B cell (primary cell): ENCODE data around the gene GFRAL. TPM values are rescaled to one million over a fixed set of nuclear protein-coding genes. Genes with fewer than 3 reads are reported as not detected.

Source experiments
- ATAC-seq: fragments of 200-7000 bp; cut with Tn5 transposase; one replicate; pipeline ENCODE4 v1.10.0; 2021; ENCODE audit warnings: low read depth, mild to moderate bottlenecking, moderate number of reproducible peaks, moderate library complexity
- CTCF ChIA-PET: fragments of 350-600 bp; sonication (Branson Sonifier 250); formaldehyde crosslinking; loops from one replicate; lab custom pipeline; 2021; ENCODE audit warnings: antibody characterized with exemption, inconsistent platforms; lab: Charles Lee
- POLR2A ChIA-PET: fragments of 350-600 bp; sonication (Branson Sonifier 250); formaldehyde crosslinking; loops from one replicate; lab custom pipeline; 2021; ENCODE audit warnings: antibody characterized with exemption; lab: Charles Lee
- DNase-seq: peaks from one replicate; pipeline ENCODE4 v3.0.0; 2013
- H2AFZ ChIP-seq: 2 replicates; pipeline ENCODE4 v1.6.1; 2012; ENCODE audit warnings: mild to moderate bottlenecking, low read depth, low read length; ENCODE audit not compliant: insufficient read depth, poor library complexity, severe bottlenecking
- H3K27ac ChIP-seq, 2 donors: 1 replicate in 1 of 2; 2 replicates in 1 of 2; pipeline ENCODE4 v1.5.1; 2012 to 2013; ENCODE audit warnings: low read length in 2 of 2, mild to moderate bottlenecking in 2 of 2, moderate library complexity in 1 of 2
- H3K27me3 ChIP-seq, 4 experiments: fragments of 200-600 bp in 1 of 4; sonication (generic) in 1 of 4; replicated peaks in 1 of 4; 1 replicate in 2 of 4; 2 replicates in 2 of 4; pipeline versions ENCODE4 v1.6.1 to v1.7.0; 2013 to 2016; ENCODE audit warnings: low read length in 3 of 4, mild to moderate bottlenecking in 2 of 4, mixed read lengths in 1 of 4, moderate library complexity in 1 of 4; ENCODE audit not compliant: insufficient read depth in 4 of 4, control insufficient read depth in 3 of 4; ENCODE audit errors: control extremely low read depth in 1 of 4
- H3K36me3 ChIP-seq, 2 experiments: replicated peaks in 1 of 2; 1 replicate in 1 of 2; 2 replicates in 1 of 2; pipeline versions ENCODE4 v1.6.1 to v1.7.1; 2013; ENCODE audit warnings: low read length in 1 of 2; ENCODE audit not compliant: insufficient read depth in 2 of 2, control insufficient read depth in 1 of 2; ENCODE audit errors: control extremely low read depth in 1 of 2, extremely low read depth in 1 of 2
- H3K4me1 ChIP-seq, 2 donors: fragments of 200-600 bp in 1 of 2; sonication (generic) in 1 of 2; 1 replicate in 1 of 2; 2 replicates in 1 of 2; pipeline versions ENCODE4 v1.5.1 to v1.6.1; 2013 to 2017; ENCODE audit warnings: low read length in 2 of 2; ENCODE audit not compliant: control insufficient read depth in 2 of 2, insufficient read depth in 2 of 2
- H3K4me2 ChIP-seq: replicated peaks from 2 replicates; pipeline ENCODE3; 2012; ENCODE audit warnings: mild to moderate bottlenecking, low read depth, low read length; ENCODE audit not compliant: poor library complexity, severe bottlenecking
- H3K4me3 ChIP-seq, 5 experiments: fragments of 200-600 bp in 1 of 5; sonication (generic) in 1 of 5; 1 replicate in 3 of 5; 2 replicates in 2 of 5; pipeline versions ENCODE4 v1.5.1 to v1.7.0; 2011 to 2016; ENCODE audit warnings: low read length in 4 of 5, mild to moderate bottlenecking in 4 of 5, low read depth in 2 of 5, control low read depth in 1 of 5, moderate library complexity in 1 of 5; ENCODE audit not compliant: insufficient read depth in 1 of 5; ENCODE audit errors: control extremely low read depth in 1 of 5, extremely low read depth in 1 of 5
- H3K79me2 ChIP-seq: fragments of 200-600 bp; sonication (generic); one replicate; pipeline ENCODE4 v1.6.0; 2016; ENCODE audit warnings: low read length; ENCODE audit not compliant: control insufficient read depth, insufficient read depth
- H3K9ac ChIP-seq: fragments of 200-600 bp; sonication (generic); 2 replicates; pipeline ENCODE4 v1.6.1; 2017; ENCODE audit warnings: mild to moderate bottlenecking, low read length, moderate library complexity
- H3K9me3 ChIP-seq, 3 donors: one replicate each; pipeline versions ENCODE4 v1.6.1 to v1.7.1; 2013; ENCODE audit warnings: low read length in 2 of 3; ENCODE audit not compliant: control insufficient read depth in 2 of 3, insufficient read depth in 1 of 3; ENCODE audit errors: control extremely low read depth in 1 of 3
- H4K20me1 ChIP-seq: 2 replicates; pipeline ENCODE4 v1.6.0; 2012; ENCODE audit warnings: mild to moderate bottlenecking, low read length; ENCODE audit not compliant: insufficient read depth, control insufficient read depth, poor library complexity, severe bottlenecking
- H3K27ac Mint-ChIP-seq: one replicate; pipeline ENCODE4 v1.8.0; 2021; ENCODE audit warnings: mixed read lengths
- H3K27me3 Mint-ChIP-seq: one replicate; pipeline ENCODE4 v1.8.0; 2021; ENCODE audit warnings: mixed read lengths
- H3K4me1 Mint-ChIP-seq: one replicate; pipeline ENCODE4 v1.8.0; 2021; ENCODE audit warnings: mixed read lengths
- H3K4me3 Mint-ChIP-seq: one replicate; pipeline ENCODE4 v1.8.0; 2021; ENCODE audit warnings: mixed read lengths
- H3K9me3 Mint-ChIP-seq: one replicate; pipeline ENCODE4 v1.8.0; 2022; ENCODE audit warnings: mixed read lengths; ENCODE audit not compliant: insufficient read depth
- EZH2 ChIP-seq: IDR thresholded peaks from 2 replicates; pipeline ENCODE4 v1.6.1; 2012; ENCODE audit warnings: borderline replicate concordance, low read depth, mild to moderate bottlenecking, moderate library complexity, low read length; ENCODE audit not compliant: insufficient read depth, poor library complexity, severe bottlenecking
- WGBS: methylation state at CpG from one replicate; pipeline ENCODE4 v1.1.5; 2013; ENCODE audit warnings: missing lambda C conversion rate; ENCODE audit not compliant: insufficient coverage; 5-methylcytosine and 5-hydroxymethylcytosine counted together
- intact Hi-C: fragments of 100-400 bp; cut with micrococcal nuclease; formaldehyde crosslinking; loops from one replicate; pipeline ENCODE4 v1.10.0; 2022
- polyA plus RNA-seq: library from polyadenylated mRNA; depleted of rRNA; stranded (reverse); fragments of >200 nt; gene quantifications from 2 replicates; pipeline ENCODE4 v1.2.3, GENCODE V29; 2012
- total RNA-seq, 2 donors: library from RNA; stranded (reverse); fragments of 120-200 nt in 1 of 2; gene quantifications; 1 replicate in 1 of 2; 2 replicates in 1 of 2; pipeline versions ENCODE4 v1.2.3 to v1.2.4, GENCODE V29; 2013 to 2022
- TF ChIP-seq, protein P1 (sequence below): fragments of 200-600 bp; IDR thresholded peaks from one replicate; pipeline ENCODE4 v1.8.0; 2022; ENCODE audit warnings: antibody characterized with exemption, mild to moderate bottlenecking

The GFRAL gene
- total and polyA plus RNA-seq, 2 donors (not counting 1 experiment from before 2014, with no cell fraction given): not detected

DNA sequence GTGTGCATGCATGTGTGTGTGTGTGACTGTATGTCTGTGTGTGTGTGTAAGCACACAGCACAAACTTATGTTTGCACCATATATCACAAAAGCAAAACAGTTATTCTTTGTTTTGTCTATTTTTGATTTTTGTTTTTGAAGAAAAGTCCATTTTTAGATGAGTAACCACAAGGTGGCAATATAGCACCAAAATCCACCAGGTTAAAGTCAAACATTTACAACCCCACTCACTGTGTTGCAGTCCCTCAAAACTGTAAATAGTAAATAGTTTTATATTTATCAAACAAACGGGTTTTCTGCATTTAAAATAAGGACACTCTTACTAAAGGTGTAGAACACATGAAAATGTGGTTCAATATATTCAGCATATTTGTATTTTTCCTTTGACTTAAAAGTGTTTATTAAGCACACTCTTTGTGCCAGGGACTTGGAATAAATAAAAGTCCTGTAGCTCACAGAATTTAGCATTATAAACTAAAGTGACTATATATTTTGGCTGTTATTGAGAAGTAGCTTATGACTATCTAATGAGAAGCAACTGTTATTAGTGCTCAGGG, 118.5 kb downstream of the GFRAL start:
- WGBS: no CpG with 5 or more reads among the region's 1 CpG
- Histone ChIP-seq H3K27ac (no peak overlapping the region), H3K9me3 (no peaks in the 10 kb centered on the region), H4K20me1 (no peaks in the 10 kb centered on the region), H3K27me3 (no peaks in the 10 kb centered on the region), H3K4me3 (no peak overlapping the region), H3K79me2 (no peaks in the 10 kb centered on the region), H3K9ac (no peak overlapping the region), H3K36me3 (no peaks in the 10 kb centered on the region), H2AFZ (no peak overlapping the region), H3K4me2 (no peak overlapping the region), H3K4me1 (no peaks in the 10 kb centered on the region)
- CTCF ChIA-PET: no interaction called here
- Mint-ChIP-seq H3K4me3 (no peak overlapping the region), H3K27ac (no peak overlapping the region), H3K4me1 (no peaks in the 10 kb centered on the region), H3K27me3 (no peaks in the 10 kb centered on the region), H3K9me3 (no peaks in the 10 kb centered on the region)
- TF ChIP-seq EZH2: no peak
- TF ChIP-seq, protein P1, sequence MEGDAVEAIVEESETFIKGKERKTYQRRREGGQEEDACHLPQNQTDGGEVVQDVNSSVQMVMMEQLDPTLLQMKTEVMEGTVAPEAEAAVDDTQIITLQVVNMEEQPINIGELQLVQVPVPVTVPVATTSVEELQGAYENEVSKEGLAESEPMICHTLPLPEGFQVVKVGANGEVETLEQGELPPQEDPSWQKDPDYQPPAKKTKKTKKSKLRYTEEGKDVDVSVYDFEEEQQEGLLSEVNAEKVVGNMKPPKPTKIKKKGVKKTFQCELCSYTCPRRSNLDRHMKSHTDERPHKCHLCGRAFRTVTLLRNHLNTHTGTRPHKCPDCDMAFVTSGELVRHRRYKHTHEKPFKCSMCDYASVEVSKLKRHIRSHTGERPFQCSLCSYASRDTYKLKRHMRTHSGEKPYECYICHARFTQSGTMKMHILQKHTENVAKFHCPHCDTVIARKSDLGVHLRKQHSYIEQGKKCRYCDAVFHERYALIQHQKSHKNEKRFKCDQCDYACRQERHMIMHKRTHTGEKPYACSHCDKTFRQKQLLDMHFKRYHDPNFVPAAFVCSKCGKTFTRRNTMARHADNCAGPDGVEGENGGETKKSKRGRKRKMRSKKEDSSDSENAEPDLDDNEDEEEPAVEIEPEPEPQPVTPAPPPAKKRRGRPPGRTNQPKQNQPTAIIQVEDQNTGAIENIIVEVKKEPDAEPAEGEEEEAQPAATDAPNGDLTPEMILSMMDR: no peak
- ATAC-seq: no peak
- DNase-seq: no peak
- POLR2A ChIA-PET: no interaction called here
- intact Hi-C loops: no loop called here

DNA sequence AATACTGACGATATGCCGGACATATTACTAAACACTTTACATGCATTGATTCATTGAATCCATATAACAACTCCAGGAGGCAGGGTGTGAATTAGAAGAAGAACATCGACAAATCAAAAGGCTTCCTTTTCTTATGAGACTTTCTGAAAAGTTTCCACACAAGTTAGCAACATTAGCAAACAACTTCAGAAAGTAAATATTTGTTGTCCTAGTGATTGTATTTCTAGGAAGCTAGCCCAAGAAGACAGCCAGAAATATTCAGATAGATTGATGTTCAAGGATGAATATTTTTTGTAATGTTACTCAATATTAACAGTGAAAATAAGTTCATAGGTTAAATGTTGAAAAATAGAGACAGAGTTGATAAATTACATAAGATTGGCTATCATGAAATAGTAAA, 120.6 kb downstream of the GFRAL start:
- no peak overlapping the region for H3K27ac Mint-ChIP-seq
- H3K9me3 ChIP-seq: no peaks in the 10 kb centered on the region
- H3K36me3 ChIP-seq: no peaks in the 10 kb centered on the region
- no peaks in the 10 kb centered on the region for H3K79me2 ChIP-seq
- TF ChIP-seq, protein P1: no peak
- no peak for TF ChIP-seq EZH2
- WGBS: no CpG with 5 or more reads among the region's 3 CpGs
- no peak overlapping the region for H2AFZ ChIP-seq
- no peaks in the 10 kb centered on the region for H3K27me3 Mint-ChIP-seq
- H3K4me1 Mint-ChIP-seq: no peaks in the 10 kb centered on the region
- POLR2A ChIA-PET: no interaction called here
- H3K4me3 ChIP-seq: no peak overlapping the region
- no peak overlapping the region for H3K9ac ChIP-seq
- intact Hi-C loops: no loop called here
- no peak overlapping the region for H3K4me2 ChIP-seq
- peaks cover 2% of the 10 kb centered on the region for H3K9me3 Mint-ChIP-seq
- DNase-seq: no peak
- ATAC-seq: no peak
- no peaks in the 10 kb centered on the region for H4K20me1 ChIP-seq
- no peaks in the 10 kb centered on the region for H3K27me3 ChIP-seq
- H3K4me3 Mint-ChIP-seq: no peak overlapping the region
- CTCF ChIA-PET: no interaction called here
- H3K27ac ChIP-seq: no peak overlapping the region
- no peaks in the 10 kb centered on the region for H3K4me1 ChIP-seq
